OCI-LY7 (cell line): ENCODE data around the gene FANCC.

Experiments
- EZH2phosphoT487 ChIP-seq: fragments of 200-600 bp; sonication (generic); IDR thresholded peaks from 2 replicates; pipeline ENCODE4 v1.6.1; 2018; ENCODE audit warnings: low read depth, borderline replicate concordance, mild to moderate bottlenecking, mixed run types, antibody characterized with exemption, low read length, moderate library complexity, mixed read lengths
- TF ChIP-seq, protein P1 (sequence below): fragments of 200-600 bp; sonication (generic); conservative IDR thresholded peaks from 2 replicates; pipeline ENCODE4 v1.5.1; 2014; ENCODE audit warnings: mild to moderate bottlenecking, antibody characterized with exemption, low read length, moderate library complexity, mixed read lengths

GRCh38 chr9:95363051-95363841 is 45.7 kb upstream of the FANCC start:
- TF ChIP-seq, protein P1, sequence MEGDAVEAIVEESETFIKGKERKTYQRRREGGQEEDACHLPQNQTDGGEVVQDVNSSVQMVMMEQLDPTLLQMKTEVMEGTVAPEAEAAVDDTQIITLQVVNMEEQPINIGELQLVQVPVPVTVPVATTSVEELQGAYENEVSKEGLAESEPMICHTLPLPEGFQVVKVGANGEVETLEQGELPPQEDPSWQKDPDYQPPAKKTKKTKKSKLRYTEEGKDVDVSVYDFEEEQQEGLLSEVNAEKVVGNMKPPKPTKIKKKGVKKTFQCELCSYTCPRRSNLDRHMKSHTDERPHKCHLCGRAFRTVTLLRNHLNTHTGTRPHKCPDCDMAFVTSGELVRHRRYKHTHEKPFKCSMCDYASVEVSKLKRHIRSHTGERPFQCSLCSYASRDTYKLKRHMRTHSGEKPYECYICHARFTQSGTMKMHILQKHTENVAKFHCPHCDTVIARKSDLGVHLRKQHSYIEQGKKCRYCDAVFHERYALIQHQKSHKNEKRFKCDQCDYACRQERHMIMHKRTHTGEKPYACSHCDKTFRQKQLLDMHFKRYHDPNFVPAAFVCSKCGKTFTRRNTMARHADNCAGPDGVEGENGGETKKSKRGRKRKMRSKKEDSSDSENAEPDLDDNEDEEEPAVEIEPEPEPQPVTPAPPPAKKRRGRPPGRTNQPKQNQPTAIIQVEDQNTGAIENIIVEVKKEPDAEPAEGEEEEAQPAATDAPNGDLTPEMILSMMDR: no peak
- TF ChIP-seq EZH2phosphoT487: no peak
